Caco-2 (cell line): ENCODE data around the gene MRFAP1. TPM values are rescaled to one million over a fixed set of nuclear protein-coding genes. Genes with fewer than 3 reads are reported as not detected.
"Not testable (repeated sequence)": the region's sequence is repeated elsewhere in the genome, so short reads cannot be mapped to it uniquely, and the experiment has no call there.

Experiments used
- BruUV-seq: library from RNA; stranded (reverse); fragments of 400-500 nt; replicated peaks from 2 replicates; lab custom pipeline; 2021; lab: Mats Ljungman, UMichigan
- CTCF ChIA-PET: fragments of 300-600 bp; sonication (Branson Sonifier 250); formaldehyde crosslinking; loops from one replicate; lab custom pipeline; 2022; ENCODE audit warnings: antibody characterized with exemption; lab: Charles Lee
- POLR2A ChIA-PET: fragments of 300-600 bp; sonication (Branson Sonifier 250); formaldehyde crosslinking; loops from one replicate; lab custom pipeline; 2022; ENCODE audit warnings: antibody characterized with exemption; lab: Charles Lee
- DNase-seq, 2 experiments: peaks; one replicate each; pipeline versions ENCODE4 v3.0.0 to v3.0.0-alpha.2; 2020 to 2022
- H3K27me3 ChIP-seq: replicated peaks from 2 replicates; pipeline ENCODE4 v1.6.0; 2011; ENCODE audit warnings: low read length; ENCODE audit not compliant: control insufficient read depth, insufficient read depth
- H3K36me3 ChIP-seq: 2 replicates; pipeline ENCODE4 v1.5.1; 2011; ENCODE audit warnings: low read length; ENCODE audit not compliant: control insufficient read depth, insufficient read depth
- H3K4me1 ChIP-seq: fragments of 250-450 bp; sonication (Bioruptor Pico); 2 replicates; pipeline ENCODE4 v1.5.1; 2020; ENCODE audit warnings: mild to moderate bottlenecking
- H3K4me3 ChIP-seq: 2 replicates; pipeline ENCODE4 v1.5.1; 2011; ENCODE audit warnings: low read depth, mild to moderate bottlenecking, control low read depth, low read length
- H3K9me3 ChIP-seq: fragments of 250-450 bp; sonication (Bioruptor Pico); 2 replicates; pipeline ENCODE4 v1.5.1; 2020; ENCODE audit warnings: mild to moderate bottlenecking, moderate library complexity
- H3K27ac Mint-ChIP-seq: one replicate; pipeline ENCODE4 v1.8.0; 2022; ENCODE audit warnings: mixed read lengths; ENCODE audit not compliant: unreplicated experiment
- H3K27me3 Mint-ChIP-seq: one replicate; pipeline ENCODE4 v1.8.0; 2022; ENCODE audit warnings: mixed read lengths; ENCODE audit not compliant: insufficient read depth, unreplicated experiment
- H3K36me3 Mint-ChIP-seq: one replicate; pipeline ENCODE4 v1.8.0; 2022; ENCODE audit warnings: mild to moderate bottlenecking, mixed read lengths; ENCODE audit not compliant: insufficient read depth, unreplicated experiment
- H3K4me1 Mint-ChIP-seq: one replicate; pipeline ENCODE4 v1.8.0; 2022; ENCODE audit warnings: low read depth, mixed read lengths; ENCODE audit not compliant: unreplicated experiment
- H3K4me3 Mint-ChIP-seq: one replicate; pipeline ENCODE4 v1.8.0; 2022; ENCODE audit warnings: mild to moderate bottlenecking, moderate library complexity, mixed read lengths; ENCODE audit not compliant: unreplicated experiment
- H3K9me3 Mint-ChIP-seq: one replicate; pipeline ENCODE4 v1.8.0; 2022; ENCODE audit warnings: mixed read lengths; ENCODE audit not compliant: unreplicated experiment
- intact Hi-C: fragments of 100-400 bp; cut with micrococcal nuclease; formaldehyde crosslinking; loops from one replicate; pipeline ENCODE4 v1.10.0; 2022; ENCODE audit not compliant: unreplicated experiment
- total RNA-seq: library from RNA; stranded (reverse); gene quantifications from 2 replicates; pipeline ENCODE4 v1.2.3, GENCODE V29; 2022
- TF ChIP-seq, protein P1 (sequence below), 2 experiments: fragments of 200-600 bp in 1 of 2; IDR thresholded peaks; 1 replicate in 1 of 2; 2 replicates in 1 of 2; pipeline versions ENCODE4 v1.5.1 to v1.8.0; 2011 to 2022; ENCODE audit warnings: antibody characterized with exemption in 1 of 2, control low read depth in 1 of 2, inconsistent platforms in 1 of 2, low read depth in 1 of 2, low read length in 1 of 2, mild to moderate bottlenecking in 1 of 2, moderate library complexity in 1 of 2; ENCODE audit not compliant: insufficient read depth in 1 of 2, severe bottlenecking in 1 of 2, unreplicated experiment in 1 of 2

Gene MRFAP1
- total RNA-seq, 1 experiment from 2014 or later, result 254 TPM

DNA sequence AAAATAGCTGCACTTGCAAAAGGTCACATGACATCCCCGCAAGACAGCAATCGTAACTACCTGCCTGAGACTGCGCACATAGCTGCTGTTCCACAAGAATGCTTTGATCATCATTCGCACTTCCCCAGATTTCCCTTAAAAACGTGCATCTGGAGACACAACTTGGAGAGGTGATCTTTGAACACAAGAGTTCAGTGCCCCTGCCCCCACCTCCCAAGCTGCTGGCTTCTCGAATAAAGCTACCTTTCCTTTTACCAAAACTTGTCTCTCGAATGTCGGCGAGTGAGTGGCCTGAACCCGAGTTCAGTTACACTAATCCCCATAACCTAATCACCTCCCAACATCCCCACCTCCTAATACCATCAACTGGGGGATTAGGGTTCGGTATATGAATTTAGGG lies 14.4 kb upstream of the MRFAP1 start:
- H3K4me3 ChIP-seq, result no peak overlapping the region
- H3K36me3 ChIP-seq, result no peaks in the 10 kb centered on the region
- H3K36me3 Mint-ChIP-seq, result no peaks in the 10 kb centered on the region
- intact Hi-C loops, result loop anchor here (10.0 kb wide), 1 partner anchor 59 kb away; no protein-coding TSS in a partner anchor
- H3K27me3 Mint-ChIP-seq, result no peaks in the 10 kb centered on the region
- CTCF ChIA-PET, result no interaction called here
- no peaks in the 10 kb centered on the region for H3K4me1 Mint-ChIP-seq
- no peaks in the 10 kb centered on the region for H3K27me3 ChIP-seq
- no peaks in the 10 kb centered on the region for H3K9me3 ChIP-seq
- no peaks in the 10 kb centered on the region for H3K9me3 Mint-ChIP-seq
- no TSS peak for BruUV-seq
- POLR2A ChIA-PET, result no interaction called here
- H3K4me3 Mint-ChIP-seq, result no peak overlapping the region
- TF ChIP-seq, protein P1, sequence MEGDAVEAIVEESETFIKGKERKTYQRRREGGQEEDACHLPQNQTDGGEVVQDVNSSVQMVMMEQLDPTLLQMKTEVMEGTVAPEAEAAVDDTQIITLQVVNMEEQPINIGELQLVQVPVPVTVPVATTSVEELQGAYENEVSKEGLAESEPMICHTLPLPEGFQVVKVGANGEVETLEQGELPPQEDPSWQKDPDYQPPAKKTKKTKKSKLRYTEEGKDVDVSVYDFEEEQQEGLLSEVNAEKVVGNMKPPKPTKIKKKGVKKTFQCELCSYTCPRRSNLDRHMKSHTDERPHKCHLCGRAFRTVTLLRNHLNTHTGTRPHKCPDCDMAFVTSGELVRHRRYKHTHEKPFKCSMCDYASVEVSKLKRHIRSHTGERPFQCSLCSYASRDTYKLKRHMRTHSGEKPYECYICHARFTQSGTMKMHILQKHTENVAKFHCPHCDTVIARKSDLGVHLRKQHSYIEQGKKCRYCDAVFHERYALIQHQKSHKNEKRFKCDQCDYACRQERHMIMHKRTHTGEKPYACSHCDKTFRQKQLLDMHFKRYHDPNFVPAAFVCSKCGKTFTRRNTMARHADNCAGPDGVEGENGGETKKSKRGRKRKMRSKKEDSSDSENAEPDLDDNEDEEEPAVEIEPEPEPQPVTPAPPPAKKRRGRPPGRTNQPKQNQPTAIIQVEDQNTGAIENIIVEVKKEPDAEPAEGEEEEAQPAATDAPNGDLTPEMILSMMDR (IDR thresholded peaks at IDR 0.05; ENCODE audit: insufficient read depth in 1 of 2, low read depth in 1 of 2, low read length in 1 of 2, severe bottlenecking in 1 of 2, unreplicated experiment in 1 of 2), result no peak
- no peak overlapping the region for H3K27ac Mint-ChIP-seq
- DNase-seq, result no peak
- no peaks in the 10 kb centered on the region; the same call in 1 of the 2 replicates for H3K4me1 ChIP-seq

DNA sequence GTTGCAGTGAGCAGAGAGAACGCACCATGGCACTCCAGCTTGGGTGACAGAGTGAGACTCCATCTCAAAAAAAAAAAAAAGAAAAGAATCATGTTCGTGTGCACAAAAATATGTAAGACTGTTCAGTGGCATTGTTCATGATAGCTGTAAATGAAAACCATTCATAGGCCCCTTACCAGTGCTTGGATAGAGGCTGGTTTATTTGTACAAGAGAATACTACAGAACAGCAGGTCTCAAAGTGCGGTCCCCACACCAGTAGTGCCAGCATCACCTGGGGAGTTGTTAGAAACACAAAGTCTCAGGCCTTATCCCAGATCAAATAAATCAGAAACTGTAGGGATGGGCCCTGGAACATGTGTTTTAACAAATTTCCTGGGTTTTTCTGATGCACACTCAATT lies 12.7 kb upstream of the MRFAP1 start:
- Histone ChIP-seq H3K36me3 (no peaks in the 10 kb centered on the region), H3K4me3 (no peak overlapping the region), H3K9me3 (no peaks in the 10 kb centered on the region), H3K27me3 (no peaks in the 10 kb centered on the region), H3K4me1 (no peaks in the 10 kb centered on the region; the same call in 1 of the 2 replicates)
- CTCF ChIA-PET, result no interaction called here
- no peaks in the 10 kb centered on the region for H3K36me3 Mint-ChIP-seq
- H3K27ac Mint-ChIP-seq, result no peak overlapping the region
- no peaks in the 10 kb centered on the region for H3K4me1 Mint-ChIP-seq
- TF ChIP-seq, protein P1 (IDR thresholded peaks at IDR 0.05; ENCODE audit: insufficient read depth in 1 of 2, low read depth in 1 of 2, low read length in 1 of 2, severe bottlenecking in 1 of 2, unreplicated experiment in 1 of 2), result no peak
- intact Hi-C loops, result loop anchor here (10.0 kb wide), 1 partner anchor 57 kb away; no protein-coding TSS in a partner anchor
- H3K9me3 Mint-ChIP-seq, result no peaks in the 10 kb centered on the region
- no peak overlapping the region for H3K4me3 Mint-ChIP-seq
- H3K27me3 Mint-ChIP-seq, result no peaks in the 10 kb centered on the region
- BruUV-seq, result no TSS peak
- POLR2A ChIA-PET, result no interaction called here
- DNase-seq, result no peak

DNA sequence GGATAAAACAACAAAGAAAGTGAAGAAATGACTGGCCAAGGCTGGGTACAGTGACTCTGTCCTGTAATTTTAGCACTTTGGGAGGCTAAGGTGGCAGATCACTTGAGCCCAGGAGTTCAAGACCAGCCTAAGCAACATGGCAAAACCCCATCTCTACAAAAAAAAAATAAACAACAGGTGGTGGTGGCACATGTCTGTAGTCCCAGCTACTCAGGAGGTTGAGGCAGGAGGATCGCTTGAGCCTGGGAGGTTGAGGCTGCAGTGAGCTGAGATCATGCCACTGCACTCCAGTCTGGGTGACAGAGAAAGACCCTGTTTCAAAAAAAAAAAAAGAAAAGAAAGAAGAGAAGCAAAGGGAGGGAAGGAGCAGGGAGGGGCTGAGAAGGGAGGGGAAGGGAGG lies 12.0 kb upstream of the MRFAP1 start:
- H3K27me3 ChIP-seq, H3K36me3 Mint-ChIP-seq, CTCF ChIA-PET, H3K36me3 ChIP-seq, POLR2A ChIA-PET, H3K9me3 Mint-ChIP-seq, DNase-seq, BruUV-seq, H3K4me3 Mint-ChIP-seq, H3K4me1 ChIP-seq, H3K27ac Mint-ChIP-seq, H3K4me3 ChIP-seq, H3K27me3 Mint-ChIP-seq, H3K4me1 Mint-ChIP-seq, H3K9me3 ChIP-seq: not testable (repeated sequence)
- intact Hi-C loops, result loop anchor here (10.0 kb wide), 1 partner anchor 56 kb away; no protein-coding TSS in a partner anchor

DNA sequence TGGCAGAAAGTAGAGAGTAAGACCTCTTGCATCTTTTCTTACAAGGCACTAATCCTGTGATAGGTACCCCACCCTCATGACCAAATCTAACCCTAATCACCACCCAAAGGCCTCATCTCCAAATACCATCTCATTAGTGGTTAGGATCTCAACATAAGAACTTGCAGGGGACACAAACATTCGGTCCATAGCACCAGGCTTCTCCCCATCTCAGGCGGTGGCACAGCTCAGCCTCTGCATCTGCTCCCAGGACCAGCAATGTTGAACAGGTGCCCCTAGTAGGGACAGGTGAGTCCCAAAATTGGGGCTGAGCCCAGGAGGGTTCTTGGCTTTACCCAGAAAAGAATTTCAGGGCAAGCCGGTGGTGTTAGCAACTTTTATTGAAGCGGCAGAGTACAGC lies 8.4 kb upstream of the MRFAP1 start:
- BruUV-seq, result no TSS peak
- H3K27ac Mint-ChIP-seq, result no peak overlapping the region
- intact Hi-C loops, result no loop called here
- Histone ChIP-seq H3K27me3 (no peaks in the 10 kb centered on the region), H3K36me3 (no peaks in the 10 kb centered on the region), H3K4me1 (peaks cover 6% of the 10 kb centered on the region), H3K9me3 (no peaks in the 10 kb centered on the region), H3K4me3 (no peak overlapping the region)
- POLR2A ChIA-PET, result no interaction called here
- H3K4me1 Mint-ChIP-seq, result no peaks in the 10 kb centered on the region
- TF ChIP-seq, protein P1 (IDR thresholded peaks at IDR 0.05; ENCODE audit: insufficient read depth in 1 of 2, low read depth in 1 of 2, low read length in 1 of 2, severe bottlenecking in 1 of 2, unreplicated experiment in 1 of 2), result no peak
- no peak for DNase-seq
- no peak overlapping the region for H3K4me3 Mint-ChIP-seq
- peaks cover 5% of the 10 kb centered on the region for H3K36me3 Mint-ChIP-seq
- no peaks in the 10 kb centered on the region for H3K27me3 Mint-ChIP-seq
- H3K9me3 Mint-ChIP-seq, result no peaks in the 10 kb centered on the region
- CTCF ChIA-PET, result no interaction called here
